GM21737 (cell line): ENCODE results near the gene CA7.
"Not testable (repeated sequence)": the region's sequence is repeated elsewhere in the genome, so short reads cannot be mapped to it uniquely, and the experiment has no call there.

Experiments
- ATAC-seq: cut with Tn5 transposase; IDR thresholded peaks from one replicate; pipeline ENCODE4 v1.9.1; 2021; ENCODE audit warnings: mild to moderate bottlenecking, moderate library complexity; ENCODE audit not compliant: unreplicated experiment

The CA7 gene

GRCh38 chr16:66895999-66896398 is 51.8 kb downstream of the CA7 start:
- ATAC-seq = no peak

GRCh38 chr16:66896682-66897081 is 52.5 kb downstream of the CA7 start:
- not testable (repeated sequence) for ATAC-seq

- ATAC-seq = no peak
Measured at GRCh38 chr16:66898207-66898606, 54.0 kb downstream of the CA7 start.

GRCh38 chr16:66898933-66899309 is 54.7 kb downstream of the CA7 start:
- no peak for ATAC-seq

- ATAC-seq = no peak
Measured at GRCh38 chr16:66899310-66899944, 55.2 kb downstream of the CA7 start.

GRCh38 chr16:66899945-66900710 is 55.9 kb downstream of the CA7 start:
- no peak for ATAC-seq

- ATAC-seq = no peak
Measured at GRCh38 chr16:66900721-66901441, 56.7 kb downstream of the CA7 start.

- ATAC-seq = no peak
Measured at GRCh38 chr16:66901626-66902025, 57.4 kb downstream of the CA7 start.

GRCh38 chr16:66902648-66903543 is 58.7 kb downstream of the CA7 start:
- no peak for ATAC-seq
